HL-60 (cell line): ENCODE data around the gene NUF2.

Source experiments
- GABPA ChIP-seq: IDR thresholded peaks from 2 replicates; pipeline ENCODE4 v1.6.1; 2012; ENCODE audit warnings: low read depth
- POLR2AphosphoS5 ChIP-seq: IDR thresholded peaks from 2 replicates; pipeline ENCODE4 v1.6.1; 2012; ENCODE audit warnings: low read depth
- TF ChIP-seq, protein P1 (sequence below): IDR thresholded peaks from one replicate; pipeline ENCODE4 v1.5.1; 2011; ENCODE audit warnings: low read length, control low read depth, inconsistent platforms; ENCODE audit not compliant: insufficient read depth

DNA sequence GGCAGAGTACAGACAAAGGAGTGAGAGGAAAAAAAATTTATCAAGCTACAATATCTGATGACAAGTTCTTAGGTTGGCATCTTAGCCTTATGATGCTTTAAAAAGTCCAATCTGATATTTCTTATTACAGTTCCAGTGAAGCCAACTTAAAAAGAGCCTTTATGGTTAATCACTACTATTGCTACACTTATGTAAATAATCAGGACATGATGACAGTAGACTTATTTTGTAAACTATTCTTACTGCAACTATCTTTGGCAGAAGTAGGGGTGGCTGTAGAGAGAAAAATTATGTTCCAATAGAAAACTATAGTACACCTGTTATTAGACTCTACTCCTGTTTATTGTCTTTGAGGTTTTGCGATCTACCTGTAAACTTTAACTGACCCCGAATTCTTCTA, 25.8 kb upstream of the NUF2 start:
- TF ChIP-seq, protein P1, sequence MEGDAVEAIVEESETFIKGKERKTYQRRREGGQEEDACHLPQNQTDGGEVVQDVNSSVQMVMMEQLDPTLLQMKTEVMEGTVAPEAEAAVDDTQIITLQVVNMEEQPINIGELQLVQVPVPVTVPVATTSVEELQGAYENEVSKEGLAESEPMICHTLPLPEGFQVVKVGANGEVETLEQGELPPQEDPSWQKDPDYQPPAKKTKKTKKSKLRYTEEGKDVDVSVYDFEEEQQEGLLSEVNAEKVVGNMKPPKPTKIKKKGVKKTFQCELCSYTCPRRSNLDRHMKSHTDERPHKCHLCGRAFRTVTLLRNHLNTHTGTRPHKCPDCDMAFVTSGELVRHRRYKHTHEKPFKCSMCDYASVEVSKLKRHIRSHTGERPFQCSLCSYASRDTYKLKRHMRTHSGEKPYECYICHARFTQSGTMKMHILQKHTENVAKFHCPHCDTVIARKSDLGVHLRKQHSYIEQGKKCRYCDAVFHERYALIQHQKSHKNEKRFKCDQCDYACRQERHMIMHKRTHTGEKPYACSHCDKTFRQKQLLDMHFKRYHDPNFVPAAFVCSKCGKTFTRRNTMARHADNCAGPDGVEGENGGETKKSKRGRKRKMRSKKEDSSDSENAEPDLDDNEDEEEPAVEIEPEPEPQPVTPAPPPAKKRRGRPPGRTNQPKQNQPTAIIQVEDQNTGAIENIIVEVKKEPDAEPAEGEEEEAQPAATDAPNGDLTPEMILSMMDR, result no peak
- TF ChIP-seq POLR2AphosphoS5 (no peak), GABPA (no peak)
